Calu3 (cell line): ENCODE data around the gene PKIG. TPM values are rescaled to one million over a fixed set of nuclear protein-coding genes. Genes with fewer than 3 reads are reported as not detected.

Source experiments
- BruUV-seq: library from RNA; stranded (reverse); fragments of 400-500 nt; replicated peaks from 2 replicates; lab custom pipeline; 2021; lab: Mats Ljungman, UMichigan
- CTCF ChIA-PET: fragments of 300-600 bp; sonication (Branson Sonifier 250); formaldehyde crosslinking; loops from one replicate; lab custom pipeline; 2022; ENCODE audit warnings: antibody characterized with exemption; lab: Charles Lee
- DNase-seq: peaks from one replicate; pipeline ENCODE4 v3.0.0; 2022
- H3K27ac Mint-ChIP-seq: one replicate; pipeline ENCODE4 v1.8.0; 2022; ENCODE audit warnings: mixed read lengths; ENCODE audit not compliant: unreplicated experiment
- H3K27me3 Mint-ChIP-seq: one replicate; pipeline ENCODE4 v1.8.0; 2022; ENCODE audit warnings: mixed read lengths; ENCODE audit not compliant: unreplicated experiment
- H3K36me3 Mint-ChIP-seq: one replicate; pipeline ENCODE4 v1.8.0; 2022; ENCODE audit warnings: mild to moderate bottlenecking, moderate library complexity, mixed read lengths; ENCODE audit not compliant: insufficient read depth, unreplicated experiment
- H3K4me1 Mint-ChIP-seq: one replicate; pipeline ENCODE4 v1.8.0; 2022; ENCODE audit warnings: mild to moderate bottlenecking, low read depth, mixed read lengths; ENCODE audit not compliant: unreplicated experiment
- H3K4me3 Mint-ChIP-seq: one replicate; pipeline ENCODE4 v1.8.0; 2022; ENCODE audit warnings: mild to moderate bottlenecking, low read depth, moderate library complexity, mixed read lengths; ENCODE audit not compliant: unreplicated experiment
- H3K9me3 Mint-ChIP-seq: one replicate; pipeline ENCODE4 v1.8.0; 2022; ENCODE audit warnings: low read depth, mixed read lengths; ENCODE audit not compliant: unreplicated experiment
- intact Hi-C: fragments of 100-400 bp; cut with micrococcal nuclease; formaldehyde crosslinking; loops from one replicate; pipeline ENCODE4 v1.10.0; 2022; ENCODE audit not compliant: unreplicated experiment
- total RNA-seq: library from RNA; stranded (reverse); gene quantifications from 2 replicates; pipeline ENCODE4 v1.2.3, GENCODE V29; 2022
- TF ChIP-seq, protein P1 (sequence below): fragments of 200-600 bp; IDR thresholded peaks from one replicate; pipeline ENCODE4 v1.8.0; 2022; ENCODE audit warnings: antibody characterized with exemption; ENCODE audit not compliant: unreplicated experiment

The PKIG gene
- total RNA-seq, 1 experiment from 2014 or later: 6.6 TPM

DNA sequence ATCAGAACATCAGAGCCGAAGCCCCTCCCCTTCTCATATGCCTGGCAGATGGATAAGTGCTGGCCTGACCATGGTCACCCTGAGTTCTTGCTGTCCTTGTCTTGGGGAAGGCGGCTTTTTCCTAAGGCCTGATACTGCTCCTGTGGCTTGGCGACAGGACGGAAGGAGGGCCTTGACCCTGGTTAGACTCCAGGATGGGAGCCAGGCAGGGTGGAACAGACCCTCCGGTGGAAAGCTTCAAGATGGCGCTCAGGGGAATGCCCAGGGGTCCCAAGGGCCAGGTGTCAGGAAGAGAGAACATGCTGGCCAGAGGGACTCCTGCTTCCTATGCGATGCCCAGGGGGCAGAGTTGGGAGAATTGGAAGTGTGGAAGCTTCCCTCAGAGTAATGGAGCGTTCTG lies 39.6 kb downstream of the PKIG start:
- TF ChIP-seq, protein P1, sequence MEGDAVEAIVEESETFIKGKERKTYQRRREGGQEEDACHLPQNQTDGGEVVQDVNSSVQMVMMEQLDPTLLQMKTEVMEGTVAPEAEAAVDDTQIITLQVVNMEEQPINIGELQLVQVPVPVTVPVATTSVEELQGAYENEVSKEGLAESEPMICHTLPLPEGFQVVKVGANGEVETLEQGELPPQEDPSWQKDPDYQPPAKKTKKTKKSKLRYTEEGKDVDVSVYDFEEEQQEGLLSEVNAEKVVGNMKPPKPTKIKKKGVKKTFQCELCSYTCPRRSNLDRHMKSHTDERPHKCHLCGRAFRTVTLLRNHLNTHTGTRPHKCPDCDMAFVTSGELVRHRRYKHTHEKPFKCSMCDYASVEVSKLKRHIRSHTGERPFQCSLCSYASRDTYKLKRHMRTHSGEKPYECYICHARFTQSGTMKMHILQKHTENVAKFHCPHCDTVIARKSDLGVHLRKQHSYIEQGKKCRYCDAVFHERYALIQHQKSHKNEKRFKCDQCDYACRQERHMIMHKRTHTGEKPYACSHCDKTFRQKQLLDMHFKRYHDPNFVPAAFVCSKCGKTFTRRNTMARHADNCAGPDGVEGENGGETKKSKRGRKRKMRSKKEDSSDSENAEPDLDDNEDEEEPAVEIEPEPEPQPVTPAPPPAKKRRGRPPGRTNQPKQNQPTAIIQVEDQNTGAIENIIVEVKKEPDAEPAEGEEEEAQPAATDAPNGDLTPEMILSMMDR: no peak
- H3K4me3 Mint-ChIP-seq: no peak overlapping the region
- peaks cover 9% of the 10 kb centered on the region for H3K4me1 Mint-ChIP-seq
- no peak for DNase-seq
- intact Hi-C loops: no loop called here
- CTCF ChIA-PET: interaction anchor here (0.5 to 1.0 kb wide), 2 partner anchors 12 to 19 kb away, joined by 3 to 5 read pairs; no protein-coding TSS in a partner anchor
- no peaks in the 10 kb centered on the region for H3K27me3 Mint-ChIP-seq
- no peaks in the 10 kb centered on the region for H3K36me3 Mint-ChIP-seq
- BruUV-seq: no TSS peak
- H3K9me3 Mint-ChIP-seq: no peaks in the 10 kb centered on the region
- H3K27ac Mint-ChIP-seq: no peak overlapping the region

DNA sequence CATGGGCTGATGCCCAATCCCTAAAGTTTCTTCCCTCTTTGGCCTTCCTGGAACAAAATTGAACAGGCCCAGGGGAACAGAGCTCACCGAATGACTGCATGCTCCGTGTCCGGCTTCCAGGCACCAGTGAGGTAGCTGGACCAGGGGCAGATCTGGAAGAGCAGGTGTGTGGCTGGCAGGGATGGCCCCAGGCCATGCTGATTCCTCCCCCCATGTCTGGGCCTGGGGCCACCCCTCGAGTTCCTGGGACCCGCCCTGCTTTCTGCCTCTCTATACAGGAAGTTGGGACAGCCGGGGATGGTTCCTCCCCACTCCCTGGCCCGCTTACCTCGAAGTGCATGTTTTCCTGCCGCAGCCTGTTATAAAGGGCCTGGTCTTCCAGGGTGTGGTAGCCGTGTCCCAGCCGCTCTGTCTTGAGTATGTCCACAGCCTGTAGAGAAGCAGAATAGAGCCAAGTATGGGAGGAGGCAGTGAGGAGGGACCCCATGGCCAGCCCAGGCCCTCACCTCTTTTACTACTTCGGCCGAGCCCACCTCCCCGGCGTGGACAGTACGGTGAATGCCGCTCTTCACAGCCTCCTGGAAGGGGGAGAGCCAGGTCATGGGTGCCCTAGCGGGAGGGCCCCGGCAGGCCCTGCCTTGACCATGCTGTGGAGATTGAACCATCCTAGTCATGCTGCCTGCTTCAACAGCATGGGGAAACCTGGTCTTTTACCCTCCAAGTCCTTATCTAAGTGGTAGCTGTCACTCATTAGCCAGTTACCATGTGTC lies 40.3 kb downstream of the PKIG start:
- Mint-ChIP-seq H3K27ac (no peak overlapping the region), H3K27me3 (no peaks in the 10 kb centered on the region), H3K36me3 (no peaks in the 10 kb centered on the region), H3K4me1 (peaks cover 9% of the 10 kb centered on the region), H3K9me3 (no peaks in the 10 kb centered on the region), H3K4me3 (no peak overlapping the region)
- no peak for DNase-seq
- BruUV-seq: no TSS peak
- CTCF ChIA-PET: interaction anchor here (1.0 to 1.3 kb wide), 2 partner anchors 13 to 48 kb away, joined by 3 read pairs; no protein-coding TSS in a partner anchor
- intact Hi-C loops: no loop called here
- TF ChIP-seq, protein P1: no peak

DNA sequence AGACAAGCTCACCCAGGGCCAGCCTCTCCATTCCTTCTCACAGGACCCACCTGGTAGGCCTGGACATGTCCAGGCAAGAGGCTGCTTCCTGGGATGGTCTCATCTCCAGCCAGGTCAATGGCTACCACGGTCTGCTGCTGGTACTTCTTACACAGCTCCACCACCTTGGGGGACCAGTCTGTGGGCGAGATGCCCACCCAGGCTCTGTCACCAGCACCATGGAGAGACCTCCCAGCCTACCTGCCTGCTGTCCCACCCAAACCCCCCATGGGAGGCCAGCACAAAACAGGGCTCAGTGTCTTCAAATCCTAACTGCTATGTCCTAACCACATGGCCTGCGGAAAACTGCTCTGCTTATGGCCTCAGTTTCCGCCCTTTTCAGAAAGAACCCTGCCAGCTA lies 41.8 kb downstream of the PKIG start:
- H3K9me3 Mint-ChIP-seq: no peaks in the 10 kb centered on the region
- no peak overlapping the region for H3K4me3 Mint-ChIP-seq
- intact Hi-C loops: no loop called here
- H3K27me3 Mint-ChIP-seq: no peaks in the 10 kb centered on the region
- H3K4me1 Mint-ChIP-seq: no peaks in the 10 kb centered on the region
- DNase-seq: no peak
- H3K36me3 Mint-ChIP-seq: no peaks in the 10 kb centered on the region
- no TSS peak for BruUV-seq
- TF ChIP-seq, protein P1: no peak
- H3K27ac Mint-ChIP-seq: no peak overlapping the region
- CTCF ChIA-PET: interaction anchor here (0.6 to 0.7 kb wide), 2 partner anchors 223 to 1761 kb away, joined by 3 read pairs; no protein-coding TSS in a partner anchor

DNA sequence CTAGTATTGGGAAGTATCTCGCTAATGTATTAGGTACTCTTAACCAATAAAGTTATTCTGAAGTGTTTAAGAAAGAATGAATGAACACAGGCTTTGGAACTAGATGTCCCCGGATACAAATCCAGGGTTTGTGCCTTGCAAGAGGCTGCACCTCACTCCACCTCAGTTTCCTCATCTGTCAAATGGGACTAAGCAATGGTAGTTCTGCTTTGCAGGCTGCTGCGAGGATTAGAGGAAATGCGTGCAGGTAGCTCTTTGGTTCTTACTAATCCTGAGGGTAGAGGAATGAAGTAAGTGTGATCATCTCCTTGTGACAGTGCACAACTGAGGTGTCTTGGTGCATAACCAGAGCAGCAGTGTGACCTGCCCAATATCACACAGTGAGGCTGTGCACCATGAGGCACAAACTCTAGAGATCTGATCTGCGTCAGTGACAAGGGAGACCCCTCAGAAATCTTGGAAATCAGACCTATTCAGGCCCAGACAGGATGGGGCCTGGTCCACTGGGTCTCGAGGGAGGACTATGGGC lies 42.4 kb downstream of the PKIG start:
- H3K4me1 Mint-ChIP-seq: no peaks in the 10 kb centered on the region
- H3K27ac Mint-ChIP-seq: no peak overlapping the region
- TF ChIP-seq, protein P1: no peak
- no peak overlapping the region for H3K4me3 Mint-ChIP-seq
- H3K9me3 Mint-ChIP-seq: no peaks in the 10 kb centered on the region
- BruUV-seq: no TSS peak
- CTCF ChIA-PET: no interaction called here
- intact Hi-C loops: no loop called here
- no peaks in the 10 kb centered on the region for H3K36me3 Mint-ChIP-seq
- DNase-seq: no peak
- H3K27me3 Mint-ChIP-seq: no peaks in the 10 kb centered on the region
